Activated CD4-positive, alpha-beta T cell treated with anti-CD3 and anti-CD28 coated beads, Interleukin-2, amount 10 ng/mL, durations not matched to agents 7 days and 5 days (primary cell): ENCODE data around the gene CFAP46. TPM values are rescaled to one million over a fixed set of nuclear protein-coding genes. Genes with fewer than 3 reads are reported as not detected.

ENCODE experiments used
- CTCF ChIA-PET: fragments of 350-600 bp; sonication (Branson Sonifier 250); formaldehyde crosslinking; loops from one replicate; lab custom pipeline; 2021; ENCODE audit warnings: antibody characterized with exemption; lab: Charles Lee
- POLR2A ChIA-PET: fragments of 350-600 bp; sonication (Branson Sonifier 250); formaldehyde crosslinking; loops from one replicate; lab custom pipeline; 2021; ENCODE audit warnings: antibody characterized with exemption; lab: Charles Lee
- DNase-seq: peaks from one replicate; pipeline ENCODE4 v3.0.0-alpha.2; 2020
- H3K27ac Mint-ChIP-seq: one replicate; pipeline ENCODE4 v1.8.0; 2021; ENCODE audit warnings: mild to moderate bottlenecking, moderate library complexity, mixed read lengths
- H3K27me3 Mint-ChIP-seq: one replicate; pipeline ENCODE4 v1.8.0; 2021; ENCODE audit warnings: mixed read lengths
- H3K36me3 Mint-ChIP-seq: one replicate; pipeline ENCODE4 v1.8.0; 2021; ENCODE audit warnings: low read depth, mixed read lengths
- H3K4me1 Mint-ChIP-seq: one replicate; pipeline ENCODE4 v1.8.0; 2021; ENCODE audit warnings: mixed read lengths
- H3K4me3 Mint-ChIP-seq: one replicate; pipeline ENCODE4 v1.8.0; 2021; ENCODE audit warnings: mild to moderate bottlenecking, moderate library complexity, mixed read lengths
- H3K9me3 Mint-ChIP-seq: one replicate; pipeline ENCODE4 v1.8.0; 2021; ENCODE audit warnings: mixed read lengths
- total RNA-seq, 2 experiments: library from RNA; stranded (reverse); gene quantifications; one replicate each; pipeline ENCODE4 v1.2.3, GENCODE V29; 2021

CFAP46 gene
- total RNA-seq, 2 experiments from 2014 or later = not detected

DNA sequence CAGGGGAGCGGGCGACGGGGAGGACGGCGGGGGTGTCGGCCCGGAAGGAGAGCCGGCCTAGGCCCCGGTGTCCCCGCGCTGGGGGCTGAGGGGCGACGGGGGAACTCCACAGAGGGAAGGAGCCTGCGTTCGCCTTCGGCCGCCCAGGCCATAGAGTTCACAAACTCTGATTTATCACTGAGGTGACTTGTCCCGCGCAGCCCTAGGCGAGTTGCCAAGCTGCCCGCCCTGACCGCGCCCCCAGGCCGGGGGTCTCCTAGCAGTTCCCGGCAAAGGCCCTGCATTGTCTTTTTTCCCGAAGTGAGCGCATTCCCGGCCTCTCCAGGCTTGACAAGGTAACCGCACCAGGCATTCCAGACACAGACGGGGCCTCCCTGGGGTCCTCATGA is 153.5 kb downstream of the CFAP46 start:
- no peak overlapping the region for H3K27ac Mint-ChIP-seq
- H3K27me3 Mint-ChIP-seq = peaks cover 11% of the 10 kb centered on the region
- no peaks in the 10 kb centered on the region for H3K9me3 Mint-ChIP-seq
- no peaks in the 10 kb centered on the region for H3K36me3 Mint-ChIP-seq
- no peak for DNase-seq
- ChIA-PET POLR2A (no interaction called here), CTCF (no interaction called here)
- H3K4me3 Mint-ChIP-seq = no peak overlapping the region
- H3K4me1 Mint-ChIP-seq = no peaks in the 10 kb centered on the region

DNA sequence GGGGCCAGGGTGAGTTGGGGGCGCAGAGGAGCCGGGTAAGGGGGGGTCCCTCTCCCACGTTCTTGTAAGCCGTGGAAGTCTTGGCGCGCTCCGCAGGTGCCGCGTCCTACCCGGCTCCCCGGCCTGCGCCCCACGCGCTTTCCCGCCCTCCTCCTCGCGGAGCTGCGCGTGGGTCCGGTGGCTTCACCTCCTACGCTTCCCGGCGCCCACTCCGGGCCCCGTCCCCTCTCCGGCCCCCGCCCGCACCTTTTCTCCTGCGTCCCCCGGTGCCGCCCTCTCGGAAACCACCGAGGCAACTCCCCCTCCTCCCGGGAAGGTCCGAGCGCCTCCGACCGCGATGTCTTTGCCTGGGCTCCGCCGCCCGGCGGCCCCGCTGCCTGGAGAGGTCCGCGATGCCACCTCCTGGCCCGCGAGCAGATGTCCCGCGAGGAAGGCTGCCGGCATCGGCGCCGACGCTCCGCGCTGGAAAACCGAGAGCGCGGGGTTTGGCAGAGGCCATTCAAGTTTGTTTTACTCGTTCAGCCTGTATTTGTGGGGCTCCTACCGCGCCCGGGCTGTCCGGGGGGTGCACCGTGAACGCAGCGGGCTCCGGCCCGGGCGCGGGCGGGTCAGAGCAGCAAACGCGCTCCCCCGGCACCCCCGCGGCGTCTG is 154.1 kb downstream of the CFAP46 start:
- no peak overlapping the region for H3K27ac Mint-ChIP-seq
- no peaks in the 10 kb centered on the region for H3K4me1 Mint-ChIP-seq
- H3K36me3 Mint-ChIP-seq = no peaks in the 10 kb centered on the region
- H3K9me3 Mint-ChIP-seq = no peaks in the 10 kb centered on the region
- ChIA-PET CTCF (no interaction called here), POLR2A (no interaction called here)
- H3K27me3 Mint-ChIP-seq = peaks cover 16% of the 10 kb centered on the region
- no peak for DNase-seq
- no peak overlapping the region for H3K4me3 Mint-ChIP-seq

DNA sequence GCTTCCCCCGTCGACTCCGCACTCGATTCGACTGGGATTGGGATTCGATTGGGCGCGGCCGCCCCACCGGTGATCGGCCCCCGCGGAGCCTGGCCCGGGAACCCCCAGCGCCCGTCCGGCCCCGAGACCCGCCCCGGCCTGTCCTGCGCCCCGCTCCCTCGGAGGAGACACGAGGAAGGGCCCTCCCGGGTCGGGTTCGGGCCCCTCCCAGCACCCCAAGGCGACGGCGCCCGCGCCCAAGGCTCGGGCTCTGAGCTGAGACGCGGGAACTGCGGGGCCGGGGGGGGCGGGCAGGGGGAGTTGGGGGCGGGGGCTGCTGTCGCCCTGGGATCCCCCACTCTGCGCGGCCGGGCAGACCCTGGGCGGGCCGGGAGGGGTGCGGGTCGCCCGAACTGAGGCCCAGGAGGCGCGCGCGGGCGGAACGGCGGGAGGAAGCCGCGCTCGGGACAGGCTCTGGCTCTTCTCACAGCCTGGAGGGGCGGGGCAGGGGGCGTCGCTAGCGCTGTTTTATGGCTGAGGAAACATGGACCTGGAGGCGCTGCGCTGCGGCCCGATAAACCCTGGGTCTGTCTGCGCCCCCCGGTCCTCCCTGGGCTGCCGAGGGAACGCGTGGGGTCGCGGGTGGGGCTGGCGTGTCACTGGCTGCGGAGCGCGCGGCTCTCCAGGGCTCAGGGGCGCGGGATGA is 154.7 kb downstream of the CFAP46 start:
- ChIA-PET POLR2A (no interaction called here), CTCF (no interaction called here)
- H3K36me3 Mint-ChIP-seq = no peaks in the 10 kb centered on the region
- no peak for DNase-seq
- no peaks in the 10 kb centered on the region for H3K4me1 Mint-ChIP-seq
- no peak overlapping the region for H3K4me3 Mint-ChIP-seq
- no peaks in the 10 kb centered on the region for H3K9me3 Mint-ChIP-seq
- H3K27ac Mint-ChIP-seq = no peak overlapping the region
- peaks cover 19% of the 10 kb centered on the region for H3K27me3 Mint-ChIP-seq

DNA sequence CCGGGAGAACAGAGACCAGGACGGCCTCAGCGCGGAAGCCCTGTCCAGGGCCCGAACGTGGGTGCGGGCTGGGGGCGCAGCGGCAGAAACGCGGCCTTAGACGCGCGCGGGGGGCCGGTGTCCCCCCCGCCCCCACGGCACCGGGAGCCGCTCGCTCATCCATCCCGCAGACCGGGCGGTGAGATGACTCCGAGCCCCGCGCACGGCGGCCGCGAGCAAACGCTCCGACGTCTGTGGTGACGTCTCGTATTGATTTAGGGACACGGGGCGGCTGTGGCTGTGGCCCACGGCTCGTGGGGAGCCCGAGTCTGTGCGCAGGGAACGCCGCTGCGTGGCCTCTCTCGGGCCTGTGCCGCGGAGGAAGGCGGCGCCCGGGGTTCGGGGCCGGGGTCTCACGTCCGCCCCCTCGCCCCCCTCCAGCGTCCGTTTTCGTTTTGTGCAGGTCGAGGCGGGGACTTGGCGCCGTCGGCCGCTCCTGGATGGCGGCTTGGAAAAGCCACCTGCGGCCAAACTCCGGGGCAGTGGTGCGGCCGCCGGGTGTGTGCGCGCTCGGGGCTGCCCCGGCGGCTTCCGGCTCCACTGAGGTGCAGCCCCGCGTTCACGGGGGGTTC is 155.4 kb downstream of the CFAP46 start:
- ChIA-PET CTCF (no interaction called here), POLR2A (no interaction called here)
- Mint-ChIP-seq H3K27me3 (peaks cover 19% of the 10 kb centered on the region), H3K36me3 (no peaks in the 10 kb centered on the region), H3K27ac (no peak overlapping the region), H3K9me3 (no peaks in the 10 kb centered on the region), H3K4me3 (no peak overlapping the region), H3K4me1 (no peaks in the 10 kb centered on the region)
- no peak for DNase-seq

DNA sequence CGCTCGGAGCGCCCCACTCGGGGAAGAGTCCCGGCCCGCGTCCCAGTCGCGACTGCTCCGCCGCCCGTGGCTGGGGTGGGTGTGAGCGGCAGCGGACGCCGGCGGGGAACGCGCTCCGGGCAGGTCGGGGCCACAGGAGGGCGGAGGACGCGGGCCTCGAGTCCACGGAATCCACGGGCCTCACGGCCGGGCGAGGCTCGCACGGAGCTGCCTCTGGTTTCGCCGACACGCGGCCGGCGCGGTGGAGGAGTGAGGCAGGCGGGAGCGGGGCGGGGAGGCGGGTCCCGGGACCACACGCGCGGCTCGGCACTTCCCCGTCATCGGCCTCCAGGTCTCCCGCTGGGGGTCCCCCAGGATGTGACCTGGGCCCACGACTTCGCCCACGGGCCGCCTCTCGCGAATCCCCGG is 155.9 kb downstream of the CFAP46 start:
- H3K9me3 Mint-ChIP-seq = no peaks in the 10 kb centered on the region
- H3K36me3 Mint-ChIP-seq = no peaks in the 10 kb centered on the region
- no peak overlapping the region for H3K27ac Mint-ChIP-seq
- H3K27me3 Mint-ChIP-seq = peaks cover 19% of the 10 kb centered on the region
- no peaks in the 10 kb centered on the region for H3K4me1 Mint-ChIP-seq
- ChIA-PET CTCF (no interaction called here), POLR2A (no interaction called here)
- H3K4me3 Mint-ChIP-seq = no peak overlapping the region
- DNase-seq = no peak

DNA sequence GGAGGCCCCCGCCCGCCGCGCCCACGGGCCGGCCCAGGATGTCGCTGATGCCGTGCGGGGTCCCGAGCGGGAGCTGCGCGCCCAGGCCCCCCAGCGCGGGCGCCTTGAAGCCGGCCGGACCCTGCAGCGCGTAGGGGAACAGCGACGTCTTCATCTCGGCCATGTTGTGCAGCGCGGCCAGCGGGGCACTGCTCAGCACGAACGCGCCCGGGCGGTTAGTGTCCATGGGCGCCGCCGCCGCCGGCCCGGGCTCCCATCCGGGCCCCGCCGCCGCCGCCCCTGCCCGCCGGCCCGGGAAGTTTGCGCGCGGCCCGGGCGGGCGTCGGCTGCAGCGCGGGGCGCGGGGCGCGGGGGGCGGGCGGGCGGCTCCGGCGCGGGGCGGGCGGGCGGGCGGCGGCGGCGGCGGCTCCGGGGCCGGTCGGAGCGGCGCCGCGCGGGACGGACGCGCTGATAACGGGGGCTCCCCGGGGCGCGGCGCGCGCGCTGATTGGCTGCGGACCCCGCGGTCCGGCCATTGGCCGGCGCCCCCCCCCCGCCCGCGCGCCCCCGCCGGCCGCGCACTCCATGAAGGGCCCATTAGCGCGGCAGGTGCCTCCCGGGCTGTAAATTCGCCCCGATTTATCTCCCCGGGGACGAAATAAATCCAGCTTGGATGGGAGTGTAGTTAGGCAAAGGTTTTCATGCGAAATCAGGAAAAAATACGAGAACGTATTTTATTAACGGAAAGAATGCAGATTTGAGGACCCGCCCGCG is 156.5 kb downstream of the CFAP46 start, which contains the start of gene NKX6-2:
NKX6-2 (minus strand) TSS at position 425 of the 753 bp plus-strand sequence; CDS start at position 226, 199 bp downstream.
- Mint-ChIP-seq H3K4me3 (no peak within 1 kb of the TSS), H3K9me3 (no peaks in the 10 kb centered on the region), H3K27me3 (peaks cover 19% of the 10 kb centered on the region), H3K27ac (no peak within 1 kb of the TSS), H3K36me3 (peaks cover 2% of the 10 kb centered on the region), H3K4me1 (no peaks in the 10 kb centered on the region)
- CTCF ChIA-PET = no interaction called here
- no peak for DNase-seq
- POLR2A ChIA-PET = no interaction called here

DNA sequence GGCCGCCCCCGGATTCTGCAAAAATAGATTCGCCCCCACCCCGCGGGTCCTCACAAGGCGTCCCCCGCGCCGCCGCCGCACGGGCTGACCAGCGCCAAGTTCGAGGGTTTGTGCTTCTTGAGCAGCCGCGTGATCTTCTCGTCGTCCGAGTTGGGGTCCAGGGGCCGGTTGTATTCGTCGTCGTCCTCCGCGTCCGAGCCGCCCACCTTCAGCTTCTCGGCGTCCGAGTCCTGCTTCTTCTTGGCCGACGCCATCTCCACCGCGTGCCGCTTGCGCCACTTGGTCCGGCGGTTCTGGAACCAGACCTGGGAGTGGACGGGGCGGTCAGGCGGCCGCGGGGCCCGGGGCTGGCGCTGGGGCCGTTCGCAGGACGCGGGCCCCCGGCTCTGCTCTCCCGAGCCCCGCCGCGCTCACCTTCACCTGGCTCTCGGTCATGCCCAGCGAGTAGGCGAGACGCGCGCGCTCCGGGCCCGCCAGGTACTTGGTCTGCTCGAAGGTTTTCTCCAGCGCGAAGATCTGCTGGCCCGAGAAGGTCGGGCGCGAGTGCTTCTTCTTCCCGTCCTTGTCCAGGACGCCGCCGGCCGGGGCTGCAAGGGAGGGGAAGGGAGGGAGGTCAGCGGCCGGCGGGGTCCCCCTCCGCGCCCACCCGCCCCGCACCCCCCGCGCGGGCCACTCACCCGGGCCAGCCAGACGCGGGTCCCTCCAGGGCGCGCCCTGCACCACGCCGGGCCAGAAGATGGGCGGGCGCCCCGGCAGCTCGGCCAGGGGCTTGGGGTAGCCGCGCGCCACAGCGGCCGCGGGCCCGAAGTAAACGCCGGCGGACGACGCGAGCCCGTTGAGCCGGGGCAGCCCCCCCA is 157.3 kb downstream of the CFAP46 start:
- Mint-ChIP-seq H3K27ac (no peak overlapping the region), H3K9me3 (no peaks in the 10 kb centered on the region), H3K27me3 (peaks cover 17% of the 10 kb centered on the region), H3K4me1 (no peaks in the 10 kb centered on the region), H3K4me3 (no peak overlapping the region), H3K36me3 (peaks cover 2% of the 10 kb centered on the region)
- POLR2A ChIA-PET = no interaction called here
- CTCF ChIA-PET = no interaction called here
- DNase-seq = no peak

DNA sequence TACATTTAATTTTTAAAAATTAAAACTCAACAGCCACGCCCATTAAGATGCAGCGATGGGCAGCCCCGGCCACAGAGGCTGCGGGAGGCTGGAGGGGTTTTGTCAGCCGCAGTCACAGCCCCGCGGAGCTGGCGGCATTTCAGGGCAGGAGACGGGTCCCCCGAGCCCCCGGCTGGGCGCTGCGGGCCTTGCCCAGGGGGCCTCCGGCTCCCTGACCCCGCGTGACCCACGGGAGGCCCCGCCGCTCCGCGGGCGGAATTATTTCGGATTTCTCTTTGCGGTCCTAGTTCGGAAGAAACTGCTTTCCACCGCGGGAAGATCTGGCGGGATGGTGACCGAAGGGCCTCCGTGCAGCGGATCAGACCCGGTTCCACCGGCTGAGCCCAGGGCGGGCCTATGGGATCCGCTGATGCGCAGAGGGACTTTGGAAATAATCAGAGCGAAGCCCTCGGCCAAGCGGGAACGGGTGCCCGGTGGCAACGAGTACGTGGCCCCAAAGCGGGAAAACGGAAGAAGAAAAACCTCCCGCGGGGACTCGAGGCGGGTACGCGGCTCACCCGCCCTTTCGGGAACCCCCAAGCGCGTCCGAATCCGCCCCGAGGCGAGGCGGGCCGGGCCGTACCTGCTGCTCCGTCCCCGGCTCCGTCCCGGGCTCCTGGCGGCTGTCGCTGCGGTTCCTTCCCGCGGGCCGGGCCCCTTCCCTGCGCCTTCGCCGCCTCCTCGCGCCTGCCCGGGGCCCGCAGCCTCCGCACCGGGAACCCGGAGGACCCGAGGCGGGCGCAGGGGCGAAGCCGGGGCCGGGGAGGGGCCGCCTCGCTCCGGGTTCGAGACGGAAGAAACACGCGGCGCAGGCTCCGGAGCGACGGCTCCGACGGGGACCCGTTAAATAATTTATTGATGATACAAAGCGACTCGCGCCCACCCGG is 158.2 kb downstream of the CFAP46 start:
- peaks cover 2% of the 10 kb centered on the region for H3K36me3 Mint-ChIP-seq
- ChIA-PET POLR2A (interaction anchor here (0.6 kb wide), 1 partner anchor 75 kb away, joined by 4 read pairs; no protein-coding TSS in a partner anchor), CTCF (no interaction called here)
- peaks cover 15% of the 10 kb centered on the region for H3K27me3 Mint-ChIP-seq
- H3K9me3 Mint-ChIP-seq = no peaks in the 10 kb centered on the region
- H3K27ac Mint-ChIP-seq = peak overlapping the region; percentile 71
- H3K4me3 Mint-ChIP-seq = peak overlapping the region; percentile 40
- no peak for DNase-seq
- no peaks in the 10 kb centered on the region for H3K4me1 Mint-ChIP-seq

DNA sequence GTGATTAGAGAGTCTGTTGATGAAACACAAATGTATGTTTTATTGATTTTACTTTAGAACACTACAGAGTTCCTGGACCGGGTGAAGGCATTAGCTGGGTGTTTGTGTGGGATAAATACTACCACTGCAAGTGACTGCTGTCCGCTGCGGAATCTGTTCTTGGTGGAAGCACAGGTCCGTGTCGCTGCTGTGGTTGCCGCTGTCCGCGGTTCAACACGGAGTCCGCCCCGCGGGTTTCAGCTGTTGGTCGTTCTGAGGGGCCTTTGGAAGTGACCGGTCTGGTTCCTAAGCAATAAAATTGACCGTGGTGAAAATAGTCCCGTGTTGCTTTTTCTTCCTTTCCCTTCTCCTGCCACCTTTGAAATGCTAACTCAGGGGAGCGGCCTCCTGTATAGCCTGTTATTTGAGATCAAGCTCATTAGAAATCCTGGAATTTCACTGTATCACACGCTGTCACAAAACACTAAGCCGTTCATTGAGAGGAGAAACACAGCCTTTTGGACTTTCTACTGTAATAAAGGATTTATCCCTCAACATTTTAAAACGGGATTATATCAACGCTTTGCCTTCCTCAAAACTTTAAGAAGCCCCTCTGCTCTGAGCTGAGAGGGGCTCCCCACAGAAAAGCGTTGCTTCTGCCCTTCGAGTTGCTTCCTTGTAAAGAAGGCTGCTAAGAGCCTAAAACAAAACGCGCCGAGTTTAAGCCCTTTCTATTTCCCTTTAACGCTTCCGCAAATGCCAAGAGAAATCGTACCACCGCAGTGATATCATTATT is 159.0 kb downstream of the CFAP46 start:
- ChIA-PET CTCF (no interaction called here), POLR2A (no interaction called here)
- Mint-ChIP-seq H3K27me3 (peaks cover 12% of the 10 kb centered on the region), H3K27ac (no peak overlapping the region), H3K4me3 (peak overlapping the region; percentile 40), H3K9me3 (no peaks in the 10 kb centered on the region), H3K4me1 (no peaks in the 10 kb centered on the region), H3K36me3 (peaks cover 2% of the 10 kb centered on the region)
- no peak for DNase-seq

DNA sequence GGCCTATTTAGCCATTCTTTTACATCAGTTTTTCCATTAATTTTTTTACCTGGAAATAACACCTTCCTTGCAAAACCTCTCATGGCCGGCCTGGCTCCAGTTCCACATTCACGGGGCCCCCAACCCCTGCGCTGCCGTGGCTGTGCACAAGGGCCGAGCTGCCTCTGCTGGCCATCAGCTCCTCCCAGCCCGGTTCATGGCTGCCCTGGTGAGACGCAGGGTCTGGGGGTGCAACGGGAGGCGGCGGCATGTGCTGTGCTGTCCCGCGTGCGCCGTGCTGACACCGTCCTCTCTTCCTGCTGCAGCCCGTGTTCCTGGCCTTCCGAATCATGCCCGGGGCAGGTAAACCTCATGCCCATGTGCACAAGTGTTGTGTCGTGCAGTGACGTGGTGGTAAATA is 160.8 kb downstream of the CFAP46 start:
- Mint-ChIP-seq H3K9me3 (no peaks in the 10 kb centered on the region), H3K4me3 (no peak overlapping the region), H3K27me3 (peaks cover 12% of the 10 kb centered on the region), H3K27ac (no peak overlapping the region), H3K4me1 (no peaks in the 10 kb centered on the region), H3K36me3 (peaks cover 2% of the 10 kb centered on the region)
- ChIA-PET POLR2A (no interaction called here), CTCF (no interaction called here)
- DNase-seq = no peak

DNA sequence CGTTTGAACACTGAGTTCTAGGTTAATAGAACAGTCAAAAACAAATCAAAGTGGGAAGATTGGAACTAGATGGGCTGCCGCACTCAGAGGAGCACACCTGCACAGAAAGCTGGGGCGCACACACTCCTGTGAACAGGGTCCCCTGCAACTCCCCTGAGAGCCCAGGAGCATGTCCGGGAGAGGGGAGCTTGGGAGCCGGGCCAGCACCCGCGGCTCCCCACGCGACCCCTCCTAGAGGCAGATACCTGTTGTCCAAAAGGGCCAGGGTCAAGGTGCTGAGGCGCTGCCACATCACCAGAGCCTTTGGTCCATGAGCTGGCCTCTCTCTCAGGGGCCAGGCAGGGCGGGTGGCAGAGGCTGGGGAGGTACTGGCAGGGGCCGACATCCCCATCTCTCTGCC is 162.0 kb downstream of the CFAP46 start:
- no peaks in the 10 kb centered on the region for H3K9me3 Mint-ChIP-seq
- DNase-seq = no peak
- POLR2A ChIA-PET = no interaction called here

More for the DNA sequence above, 162.0 kb downstream of the CFAP46 start:
- Mint-ChIP-seq H3K4me1 (no peaks in the 10 kb centered on the region), H3K4me3 (no peak overlapping the region), H3K36me3 (peaks cover 2% of the 10 kb centered on the region), H3K27me3 (peaks cover 10% of the 10 kb centered on the region), H3K27ac (no peak overlapping the region)
- CTCF ChIA-PET = no interaction called here
